HG03159 (cell line): ENCODE data around the gene TRIM8.

ENCODE experiments used
- ATAC-seq: cut with Tn5 transposase; IDR thresholded peaks from one replicate; pipeline ENCODE4 v1.9.1; 2021; ENCODE audit warnings: mild to moderate bottlenecking, moderate library complexity; ENCODE audit not compliant: unreplicated experiment

The TRIM8 gene

GRCh38 chr10:102644066-102644645 is at the start of gene TRIM8:
Gene TRIM8, plus strand, starts transcription at chr10:102644479. Its CDS starts 139 bp downstream, at chr10:102644618.
- ATAC-seq = no peak

- ATAC-seq = no peak
Observed at GRCh38 chr10:102595293-102595692, 49.0 kb upstream of the TRIM8 start.

- ATAC-seq = no peak
Observed at GRCh38 chr10:102595897-102596296, 48.4 kb upstream of the TRIM8 start.

- no peak for ATAC-seq
Observed at GRCh38 chr10:102596506-102596971, 47.7 kb upstream of the TRIM8 start.

GRCh38 chr10:102597131-102597991 is 46.9 kb upstream of the TRIM8 start:
- no peak for ATAC-seq

GRCh38 chr10:102598243-102598642 is 46.0 kb upstream of the TRIM8 start:
- ATAC-seq = no peak

GRCh38 chr10:102599565-102600327 is 44.5 kb upstream of the TRIM8 start:
- no peak for ATAC-seq

- ATAC-seq = no peak
Observed at GRCh38 chr10:102600816-102601215, 43.5 kb upstream of the TRIM8 start.

GRCh38 chr10:102601639-102602038 is 42.6 kb upstream of the TRIM8 start:
- ATAC-seq = no peak

GRCh38 chr10:102602272-102603045 is 41.8 kb upstream of the TRIM8 start:
- ATAC-seq = no peak

- no peak for ATAC-seq
Observed at GRCh38 chr10:102603946-102604345, 40.3 kb upstream of the TRIM8 start.

GRCh38 chr10:102604439-102604841 is 39.8 kb upstream of the TRIM8 start:
- ATAC-seq = no peak

GRCh38 chr10:102605712-102606111 is 38.6 kb upstream of the TRIM8 start:
- no peak for ATAC-seq

- no peak for ATAC-seq
Observed at GRCh38 chr10:102608487-102608886, 35.8 kb upstream of the TRIM8 start.

- no peak for ATAC-seq
Observed at GRCh38 chr10:102610441-102610887, 33.8 kb upstream of the TRIM8 start.

GRCh38 chr10:102611514-102612087 is 32.7 kb upstream of the TRIM8 start:
- ATAC-seq = no peak

GRCh38 chr10:102612964-102613275 is 31.4 kb upstream of the TRIM8 start:
- ATAC-seq = no peak

- no peak for ATAC-seq
Observed at GRCh38 chr10:102613286-102613685, 31.0 kb upstream of the TRIM8 start.

GRCh38 chr10:102613785-102614184 is 30.5 kb upstream of the TRIM8 start:
- ATAC-seq = no peak

GRCh38 chr10:102614888-102615287 is 29.4 kb upstream of the TRIM8 start:
- ATAC-seq = no peak
